ENCODE measurements around the gene AKNA.
"Not testable (repeated sequence)": the region's sequence is repeated elsewhere in the genome, so short reads cannot be mapped to it uniquely, and the experiment has no call there.

The AKNA gene

GRCh38 chr9:114322831-114323531 is 64.8 kb downstream of the AKNA start, which contains the start of gene ORM1:
Gene ORM1 (plus strand): TSS chr9:114323098. CDS start chr9:114323134, 36 bp downstream.
- not testable (repeated sequence) for DNase-seq (ENCODE audit: low spot score)

GRCh38 chr9:114322160-114322818 is 65.5 kb downstream of the AKNA start:
- DNase-seq (ENCODE audit: low spot score): not testable (repeated sequence)

DNA sequence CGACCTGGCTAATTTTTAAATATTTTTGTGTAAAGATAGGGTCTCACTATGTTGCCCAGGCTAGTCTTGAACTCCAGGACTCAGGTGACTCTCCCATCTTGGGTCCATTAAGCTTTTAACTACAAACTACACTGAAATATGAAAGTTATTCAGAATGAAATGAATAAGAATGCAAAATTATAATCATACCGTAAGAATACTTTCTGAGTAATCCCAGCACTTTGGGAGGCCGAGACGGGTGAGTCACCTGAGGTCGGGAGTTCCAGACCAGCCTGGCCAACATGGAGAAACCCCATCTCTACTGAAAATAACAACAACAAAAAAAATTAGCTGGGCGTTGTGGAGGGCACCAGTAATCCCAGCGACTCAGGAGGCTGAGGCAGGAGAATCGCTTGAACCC is 66.0 kb downstream of the AKNA start:
- no peak for DNase-seq (ENCODE audit: low spot score)

DNA sequence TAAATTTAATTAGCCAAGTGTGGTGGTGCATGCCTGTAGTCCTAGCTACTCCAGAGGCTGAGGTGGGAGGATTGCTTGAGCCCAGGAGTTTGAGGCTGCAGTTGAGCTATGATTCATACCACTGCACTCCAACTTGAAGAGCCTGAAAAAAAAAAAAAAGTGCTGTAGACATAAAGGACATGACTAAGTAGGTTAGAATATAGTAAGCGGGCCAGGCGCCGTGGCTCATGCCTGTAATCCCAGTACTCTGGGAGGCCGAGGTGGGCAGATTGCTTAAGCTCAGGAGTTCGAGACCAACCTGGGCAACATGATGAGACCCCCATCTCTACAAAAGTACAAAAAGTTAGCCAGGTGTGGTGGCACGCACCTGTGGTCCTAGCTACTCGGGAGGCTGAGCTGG is 67.1 kb downstream of the AKNA start:
- not testable (repeated sequence) for DNase-seq (ENCODE audit: low spot score)

DNA sequence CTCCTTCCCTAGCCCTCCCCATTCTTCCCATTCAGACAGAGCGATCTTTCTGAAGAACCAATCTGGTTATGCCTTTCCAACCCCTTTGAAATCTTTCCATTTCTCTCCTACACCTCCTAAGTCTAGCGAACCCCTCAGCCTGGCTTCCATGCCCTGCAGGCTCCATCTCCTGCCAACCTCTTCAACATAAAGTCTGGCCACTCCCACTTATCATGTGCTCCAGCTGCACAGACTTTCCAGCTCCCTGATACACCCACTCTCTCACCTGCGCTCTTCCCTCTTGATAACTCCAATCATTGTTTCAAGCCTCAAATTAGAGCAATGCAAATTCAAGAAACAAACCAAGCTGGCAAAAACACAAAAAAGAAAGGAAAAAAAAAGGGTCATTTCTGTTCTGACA is 68.6 kb downstream of the AKNA start:
- no peak for DNase-seq (ENCODE audit: low spot score)

- no peak for DNase-seq (ENCODE audit: low spot score)
These were observed 69.4 kb downstream of the AKNA start for GRCh38 chr9:114318416-114318815.

DNA sequence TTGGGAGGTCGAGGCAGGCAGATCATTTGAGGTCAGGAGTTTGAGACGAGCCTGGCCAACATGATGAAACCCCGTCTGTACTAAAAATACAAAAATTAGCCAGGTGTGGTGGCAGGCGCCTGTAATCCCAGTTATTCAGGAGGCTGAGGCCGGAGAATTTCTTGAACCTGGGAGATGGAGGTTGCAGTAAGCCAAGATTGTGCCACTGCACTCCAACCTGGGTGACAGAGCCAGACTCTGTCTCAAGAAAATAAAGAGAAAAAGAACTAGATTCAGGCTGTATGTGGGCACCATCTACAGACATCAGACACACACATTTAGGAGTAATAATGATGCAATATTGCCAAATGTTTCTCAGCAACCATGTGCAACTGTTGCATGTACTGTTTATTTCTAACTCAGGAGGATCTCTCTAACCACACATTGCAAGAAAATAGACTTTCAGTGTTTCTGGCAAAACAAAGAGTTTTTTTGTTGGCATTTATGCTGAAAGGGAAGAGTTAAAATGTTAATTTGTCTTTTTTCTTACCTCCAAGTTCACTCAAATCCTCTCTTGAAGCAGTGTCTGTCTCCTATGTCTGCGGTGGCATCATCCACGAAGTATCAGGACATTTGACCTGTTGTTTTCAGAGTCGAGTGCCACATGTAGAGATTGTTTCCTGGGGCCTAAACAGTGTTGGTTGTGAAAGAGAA is 70.0 kb downstream of the AKNA start:
- DNase-seq (ENCODE audit: low spot score): peak; percentile 47

DNA sequence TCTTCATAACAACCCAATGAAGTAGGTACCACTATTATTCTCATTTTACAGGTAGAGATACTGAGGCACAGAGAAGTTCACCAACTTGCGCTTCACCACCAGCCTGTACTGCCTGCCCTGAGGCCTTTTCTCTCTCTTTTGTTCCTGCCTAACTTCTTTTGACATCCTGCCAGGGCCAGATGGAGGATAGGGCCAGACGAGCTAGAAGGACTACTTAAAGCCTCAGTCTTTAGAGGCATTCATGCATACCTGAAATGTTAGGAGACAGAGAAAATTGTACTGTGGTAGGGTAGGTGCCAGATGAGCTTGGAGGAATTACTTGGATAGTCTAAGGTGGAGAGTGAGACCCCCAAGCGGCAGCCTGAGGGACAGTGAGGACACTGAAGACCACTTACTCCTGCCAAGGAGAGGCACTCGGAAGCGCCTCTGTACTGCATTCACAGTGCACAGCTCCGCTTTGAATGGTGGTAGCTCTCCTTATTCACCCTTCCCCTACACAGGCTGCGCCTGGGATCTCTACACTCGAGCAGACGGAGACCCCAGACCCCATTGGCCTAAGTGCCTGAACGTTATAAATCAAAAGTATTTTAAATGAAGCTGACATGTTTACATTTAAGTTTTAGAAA is 71.1 kb downstream of the AKNA start:
- no peak for DNase-seq (ENCODE audit: low spot score)

- DNase-seq (ENCODE audit: low spot score): no peak
These were observed 71.9 kb downstream of the AKNA start for GRCh38 chr9:114315723-114316363.

- DNase-seq (ENCODE audit: low spot score): no peak
These were observed 72.7 kb downstream of the AKNA start for GRCh38 chr9:114314881-114315722.

DNA sequence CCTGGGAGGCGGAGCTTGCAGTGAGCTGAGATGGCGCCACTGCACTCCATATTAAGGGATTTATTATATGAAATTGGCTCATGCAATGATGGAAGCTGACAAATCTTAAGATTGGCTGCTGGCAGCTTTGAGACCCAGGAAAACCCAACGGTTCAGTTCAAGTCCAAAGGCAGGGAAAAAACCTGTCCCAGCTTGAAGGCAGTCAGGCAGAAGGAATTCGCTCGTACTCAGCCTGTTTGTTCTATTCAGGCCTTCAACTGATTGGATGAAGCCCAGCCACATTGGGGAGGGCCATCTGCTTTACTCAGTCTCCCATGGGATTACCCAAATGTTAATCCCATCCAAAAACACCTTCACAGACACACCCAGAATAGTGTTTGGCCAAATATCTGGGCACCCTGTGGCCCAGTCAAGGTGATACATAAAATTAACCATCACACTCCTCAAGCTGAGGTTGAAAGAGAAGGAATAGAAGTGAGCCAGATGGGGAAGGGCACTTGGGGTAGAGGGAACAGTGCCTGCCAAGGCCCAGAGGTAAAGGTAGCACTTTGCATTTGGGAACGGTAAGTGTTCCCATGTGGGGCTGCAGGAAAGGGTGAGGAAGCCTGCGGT is 73.4 kb downstream of the AKNA start:
- no peak for DNase-seq (ENCODE audit: low spot score)

DNA sequence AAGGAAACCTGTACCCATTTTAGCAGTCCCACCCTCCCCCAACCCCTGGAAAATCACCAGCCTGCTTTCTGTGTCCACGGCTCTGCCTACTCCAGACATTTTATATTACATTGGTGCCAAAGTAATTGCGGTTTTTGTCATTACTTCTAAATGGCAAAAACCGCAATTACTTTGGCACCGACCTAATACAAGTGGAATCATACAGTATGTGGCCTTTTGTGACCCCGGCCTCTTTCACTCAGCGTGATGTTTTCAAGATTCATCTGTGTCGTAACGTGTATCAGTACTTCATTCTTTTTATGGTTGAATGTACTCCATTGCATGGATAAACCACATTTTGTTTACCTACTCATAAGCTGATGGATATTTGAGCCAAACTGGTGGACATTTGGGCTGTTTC is 74.6 kb downstream of the AKNA start:
- DNase-seq (ENCODE audit: low spot score): no peak

DNA sequence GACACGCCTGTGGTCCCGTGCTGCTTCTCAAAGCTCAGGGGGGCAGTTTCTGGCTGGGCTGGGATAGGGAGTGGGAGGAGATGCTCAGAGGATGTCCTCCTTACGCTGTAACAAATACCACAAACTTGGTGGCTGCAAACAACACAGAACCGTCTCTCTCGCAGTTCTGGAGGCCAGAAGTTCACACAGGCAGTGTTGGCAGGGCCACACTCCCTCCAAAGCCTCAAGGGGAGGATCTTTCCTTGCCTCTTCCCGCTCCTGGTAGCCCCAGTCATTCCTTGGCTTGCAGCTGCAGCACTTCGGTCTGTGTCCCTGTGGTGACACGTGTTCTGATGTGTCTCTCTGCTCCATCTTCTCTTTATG is 75.3 kb downstream of the AKNA start:
- no peak for DNase-seq (ENCODE audit: low spot score)

- DNase-seq (ENCODE audit: low spot score): no peak
These were observed 75.9 kb downstream of the AKNA start for GRCh38 chr9:114311571-114312512.

GRCh38 chr9:114310471-114311450 is 77.0 kb downstream of the AKNA start:
- no peak for DNase-seq (ENCODE audit: low spot score)

GRCh38 chr9:114309096-114309495 is 78.7 kb downstream of the AKNA start:
- DNase-seq (ENCODE audit: low spot score): no peak

- no peak for DNase-seq (ENCODE audit: low spot score)
These were observed 79.3 kb downstream of the AKNA start for GRCh38 chr9:114308361-114308950.

DNA sequence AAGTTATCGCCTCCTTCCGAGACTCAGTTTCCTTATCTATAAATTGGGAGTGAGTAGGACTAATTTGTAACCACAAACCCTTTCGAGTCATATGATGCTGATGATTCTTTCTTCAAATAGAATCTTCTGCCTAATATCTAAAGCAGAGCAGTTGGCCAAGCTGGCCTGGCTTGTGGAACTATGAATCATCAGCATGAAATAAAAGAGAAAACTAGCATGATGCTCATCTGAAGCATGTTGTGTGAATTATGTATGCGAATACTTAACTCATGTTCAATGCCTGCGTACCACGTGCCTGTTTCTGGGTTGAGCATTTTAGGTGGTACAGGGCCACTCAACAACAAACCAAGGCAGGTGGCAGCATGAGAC is 79.9 kb downstream of the AKNA start:
- no peak for DNase-seq (ENCODE audit: low spot score)

Data from Ammon's horn (tissue), 1 donor.